GM23338 (cell line): ENCODE data around the gene CYB561D2. TPM values are rescaled to one million over a fixed set of nuclear protein-coding genes. Genes with fewer than 3 reads are reported as not detected.

Experiments used
- ATAC-seq: fragments of 200-7000 bp; cut with Tn5 transposase; 3 replicates; pipeline ENCODE4 v1.9.1; 2020
- DNase-seq: peaks from one replicate; pipeline ENCODE4 v3.0.0-alpha.2; 2015; ENCODE audit warnings: low spot score
- H2AFZ ChIP-seq: fragments of 200-600 bp; sonication (generic); 2 replicates; pipeline ENCODE4 v1.8.0; 2016; ENCODE audit warnings: antibody characterized with exemption, mild to moderate bottlenecking, moderate library complexity
- H3F3A ChIP-seq: fragments of 200-600 bp; sonication (generic); replicated peaks from 2 replicates; pipeline ENCODE4 v1.8.0; 2017; ENCODE audit warnings: antibody characterized with exemption, mixed run types, low read depth
- H3K27ac ChIP-seq: fragments of 200-600 bp; sonication (generic); 2 replicates; pipeline ENCODE4 v1.6.1; 2016; ENCODE audit warnings: low read depth
- H3K27me3 ChIP-seq: fragments of 200-600 bp; sonication (generic); 2 replicates; pipeline ENCODE4 v1.8.0; 2016; ENCODE audit warnings: mild to moderate bottlenecking, mixed run types, moderate library complexity; ENCODE audit not compliant: insufficient read depth
- H3K36me3 ChIP-seq: fragments of 200-600 bp; sonication (generic); 2 replicates; pipeline ENCODE4 v1.8.0; 2016; ENCODE audit warnings: mild to moderate bottlenecking; ENCODE audit not compliant: insufficient read depth
- H3K4me1 ChIP-seq: fragments of 200-600 bp; sonication (generic); 2 replicates; pipeline ENCODE4 v1.8.0; 2016; ENCODE audit warnings: mild to moderate bottlenecking, moderate library complexity; ENCODE audit not compliant: insufficient read depth
- H3K4me2 ChIP-seq: fragments of 200-600 bp; sonication (generic); 2 replicates; pipeline ENCODE4 v1.7.1; 2017; ENCODE audit warnings: mixed run types
- H3K4me3 ChIP-seq: fragments of 200-600 bp; sonication (generic); 2 replicates; pipeline ENCODE4 v1.6.1; 2016; ENCODE audit warnings: mixed run types
- H3K79me2 ChIP-seq: fragments of 200-600 bp; sonication (generic); replicated peaks from 2 replicates; pipeline ENCODE4 v1.8.0; 2017; ENCODE audit warnings: mild to moderate bottlenecking; ENCODE audit not compliant: insufficient read depth
- H3K9me2 ChIP-seq: fragments of 200-600 bp; sonication (generic); 2 replicates; pipeline ENCODE4 v1.8.0; 2017; ENCODE audit not compliant: insufficient read depth
- H4K20me1 ChIP-seq: fragments of 200-600 bp; sonication (generic); replicated peaks from 2 replicates; pipeline ENCODE4 v1.8.0; 2017; ENCODE audit warnings: mild to moderate bottlenecking; ENCODE audit not compliant: insufficient read depth
- H3K27ac Mint-ChIP-seq: 2 replicates; pipeline ENCODE4 v1.8.0; 2020; ENCODE audit warnings: inconsistent platforms, mild to moderate bottlenecking, moderate library complexity, mixed read lengths
- H3K27me3 Mint-ChIP-seq: 3 replicates; pipeline ENCODE4 v1.8.0; 2022; ENCODE audit warnings: low read depth, mild to moderate bottlenecking, moderate library complexity, mixed read lengths, inconsistent platforms; ENCODE audit not compliant: insufficient read depth, poor library complexity
- H3K36me3 Mint-ChIP-seq: 3 replicates; pipeline ENCODE4 v1.8.0; 2021; ENCODE audit warnings: low read depth, mild to moderate bottlenecking, inconsistent platforms, moderate library complexity, mixed read lengths
- H3K4me1 Mint-ChIP-seq: 3 replicates; pipeline ENCODE4 v1.8.0; 2020; ENCODE audit warnings: mild to moderate bottlenecking, inconsistent platforms, mixed read lengths
- H3K4me3 Mint-ChIP-seq: 3 replicates; pipeline ENCODE4 v1.8.0; 2021; ENCODE audit warnings: moderate library complexity, mild to moderate bottlenecking, inconsistent platforms, mixed read lengths
- H3K9me3 Mint-ChIP-seq: 3 replicates; pipeline ENCODE4 v1.8.0; 2020; ENCODE audit warnings: moderate library complexity, mild to moderate bottlenecking, inconsistent platforms, mixed read lengths
- CREB1 ChIP-seq: fragments of 250-450 bp; sonication (Bioruptor Pico); IDR thresholded peaks from 2 replicates; pipeline ENCODE4 v1.5.0; 2020; ENCODE audit warnings: low read depth, mild to moderate bottlenecking, moderate library complexity
- EZH2 ChIP-seq: fragments of 200-600 bp; sonication (generic); IDR thresholded peaks from one replicate; pipeline ENCODE4 v1.8.0; 2017; ENCODE audit warnings: antibody characterized with exemption, mild to moderate bottlenecking, low read depth; ENCODE audit not compliant: unreplicated experiment
- EZH2phosphoT487 ChIP-seq: fragments of 200-600 bp; sonication (generic); IDR thresholded peaks from one replicate; pipeline ENCODE4 v1.8.1; 2018; ENCODE audit warnings: antibody characterized with exemption; ENCODE audit not compliant: unreplicated experiment
- JUNB ChIP-seq: IDR thresholded peaks from one replicate; pipeline ENCODE4 v1.6.1; 2016; ENCODE audit warnings: antibody characterized with exemption; ENCODE audit not compliant: unreplicated experiment
- NANOG ChIP-seq: IDR thresholded peaks from 2 replicates; pipeline ENCODE4 v1.6.1; 2016; ENCODE audit warnings: antibody characterized with exemption, borderline replicate concordance
- POLR2AphosphoS5 ChIP-seq: IDR thresholded peaks from 2 replicates; pipeline ENCODE4 v1.6.1; 2016; ENCODE audit warnings: antibody characterized with exemption, low read depth
- STAT1 ChIP-seq: IDR thresholded peaks from one replicate; pipeline ENCODE4 v1.6.1; 2016; ENCODE audit warnings: antibody characterized with exemption; ENCODE audit not compliant: unreplicated experiment
- ZNF114 ChIP-seq: fragments of 250-450 bp; sonication (Bioruptor Pico); IDR thresholded peaks from 2 replicates; pipeline ENCODE4 v1.5.0; 2020; ENCODE audit warnings: mild to moderate bottlenecking, moderate library complexity
- ZNF331 ChIP-seq: fragments of 250-450 bp; sonication (Bioruptor Pico); IDR thresholded peaks from 2 replicates; pipeline ENCODE4 v1.5.0; 2020; ENCODE audit warnings: low read depth, mild to moderate bottlenecking, moderate library complexity
- polyA plus RNA-seq: library from polyadenylated mRNA; unstranded; fragments of >200 nt; fragmentation: Nextera tagmentation; extraction: Ambion mirVana; gene quantifications from 2 replicates; pipeline ENCODE4 v1.2.1, GENCODE V29; 2016
- total RNA-seq: library from RNA; depleted of rRNA; stranded (reverse); fragments of >200 nt; shearing (Covaris generic); gene quantifications from 2 replicates; pipeline ENCODE4 v1.2.3, GENCODE V29; 2014
- TF ChIP-seq, protein P1 (sequence below): fragments of 250-450 bp; sonication (Bioruptor Pico); IDR thresholded peaks from 2 replicates; pipeline ENCODE4 v1.5.0; 2020; ENCODE audit warnings: mild to moderate bottlenecking, moderate library complexity
- TF ChIP-seq, protein P2 (sequence below), 2 experiments: fragments of 200-600 bp in 1 of 2; sonication (generic) in 1 of 2; conservative IDR thresholded peaks; 2 replicates each; pipeline versions ENCODE4 v1.5.1 to v1.6.1; 2016 to 2017; ENCODE audit warnings: antibody characterized with exemption in 2 of 2, low read depth in 2 of 2, mild to moderate bottlenecking in 2 of 2, moderate library complexity in 1 of 2
- TF ChIP-seq, protein P3 (sequence below): IDR thresholded peaks from 2 replicates; pipeline ENCODE4 v1.6.1; 2016; ENCODE audit warnings: antibody characterized with exemption

CYB561D2 gene
- total and polyA plus RNA-seq, 2 experiments from 2014 or later, result 10.1 to 18.2 TPM

DNA sequence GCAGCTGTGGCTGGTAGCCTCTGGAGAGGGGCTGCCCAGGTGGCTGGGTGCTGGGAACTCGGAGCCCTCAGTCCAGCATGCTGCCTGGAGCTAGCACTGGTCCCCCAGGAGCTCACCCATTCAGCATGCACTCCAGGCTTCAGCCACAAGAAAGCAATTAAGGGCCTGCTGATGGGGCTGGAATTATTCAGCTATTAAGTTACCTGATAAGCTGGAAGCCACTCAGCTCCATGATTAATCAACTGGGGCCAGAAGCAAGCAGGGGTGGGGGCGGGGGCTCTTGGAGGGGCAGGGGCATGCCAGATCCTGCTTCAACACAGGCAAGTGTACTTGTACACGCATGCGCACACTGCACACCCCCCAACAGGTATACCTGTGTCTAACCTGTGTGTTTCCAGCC is 30.7 kb downstream of the CYB561D2 start:
- no peak for ATAC-seq
- peaks cover 11% of the 10 kb centered on the region for H3K4me1 Mint-ChIP-seq
- Histone ChIP-seq H3K79me2 (no peaks in the 10 kb centered on the region), H2AFZ (no peak overlapping the region), H3F3A (no peaks in the 10 kb centered on the region), H3K4me2 (no peak overlapping the region), H4K20me1 (no peaks in the 10 kb centered on the region), H3K27me3 (no peaks in the 10 kb centered on the region), H3K27ac (no peak overlapping the region), H3K4me1 (no peaks in the 10 kb centered on the region), H3K9me2 (no peaks in the 10 kb centered on the region), H3K36me3 (no peaks in the 10 kb centered on the region), H3K4me3 (no peak overlapping the region)
- H3K27me3 Mint-ChIP-seq, result peaks cover 15% of the 10 kb centered on the region
- DNase-seq, result no peak
- H3K9me3 Mint-ChIP-seq, result no peaks in the 10 kb centered on the region; the same call in 2 of the 3 replicates
- no peak for TF ChIP-seq POLR2AphosphoS5
- no peak for TF ChIP-seq CREB1 (CRISPR knock-in tag)
- TF ChIP-seq, protein P1, sequence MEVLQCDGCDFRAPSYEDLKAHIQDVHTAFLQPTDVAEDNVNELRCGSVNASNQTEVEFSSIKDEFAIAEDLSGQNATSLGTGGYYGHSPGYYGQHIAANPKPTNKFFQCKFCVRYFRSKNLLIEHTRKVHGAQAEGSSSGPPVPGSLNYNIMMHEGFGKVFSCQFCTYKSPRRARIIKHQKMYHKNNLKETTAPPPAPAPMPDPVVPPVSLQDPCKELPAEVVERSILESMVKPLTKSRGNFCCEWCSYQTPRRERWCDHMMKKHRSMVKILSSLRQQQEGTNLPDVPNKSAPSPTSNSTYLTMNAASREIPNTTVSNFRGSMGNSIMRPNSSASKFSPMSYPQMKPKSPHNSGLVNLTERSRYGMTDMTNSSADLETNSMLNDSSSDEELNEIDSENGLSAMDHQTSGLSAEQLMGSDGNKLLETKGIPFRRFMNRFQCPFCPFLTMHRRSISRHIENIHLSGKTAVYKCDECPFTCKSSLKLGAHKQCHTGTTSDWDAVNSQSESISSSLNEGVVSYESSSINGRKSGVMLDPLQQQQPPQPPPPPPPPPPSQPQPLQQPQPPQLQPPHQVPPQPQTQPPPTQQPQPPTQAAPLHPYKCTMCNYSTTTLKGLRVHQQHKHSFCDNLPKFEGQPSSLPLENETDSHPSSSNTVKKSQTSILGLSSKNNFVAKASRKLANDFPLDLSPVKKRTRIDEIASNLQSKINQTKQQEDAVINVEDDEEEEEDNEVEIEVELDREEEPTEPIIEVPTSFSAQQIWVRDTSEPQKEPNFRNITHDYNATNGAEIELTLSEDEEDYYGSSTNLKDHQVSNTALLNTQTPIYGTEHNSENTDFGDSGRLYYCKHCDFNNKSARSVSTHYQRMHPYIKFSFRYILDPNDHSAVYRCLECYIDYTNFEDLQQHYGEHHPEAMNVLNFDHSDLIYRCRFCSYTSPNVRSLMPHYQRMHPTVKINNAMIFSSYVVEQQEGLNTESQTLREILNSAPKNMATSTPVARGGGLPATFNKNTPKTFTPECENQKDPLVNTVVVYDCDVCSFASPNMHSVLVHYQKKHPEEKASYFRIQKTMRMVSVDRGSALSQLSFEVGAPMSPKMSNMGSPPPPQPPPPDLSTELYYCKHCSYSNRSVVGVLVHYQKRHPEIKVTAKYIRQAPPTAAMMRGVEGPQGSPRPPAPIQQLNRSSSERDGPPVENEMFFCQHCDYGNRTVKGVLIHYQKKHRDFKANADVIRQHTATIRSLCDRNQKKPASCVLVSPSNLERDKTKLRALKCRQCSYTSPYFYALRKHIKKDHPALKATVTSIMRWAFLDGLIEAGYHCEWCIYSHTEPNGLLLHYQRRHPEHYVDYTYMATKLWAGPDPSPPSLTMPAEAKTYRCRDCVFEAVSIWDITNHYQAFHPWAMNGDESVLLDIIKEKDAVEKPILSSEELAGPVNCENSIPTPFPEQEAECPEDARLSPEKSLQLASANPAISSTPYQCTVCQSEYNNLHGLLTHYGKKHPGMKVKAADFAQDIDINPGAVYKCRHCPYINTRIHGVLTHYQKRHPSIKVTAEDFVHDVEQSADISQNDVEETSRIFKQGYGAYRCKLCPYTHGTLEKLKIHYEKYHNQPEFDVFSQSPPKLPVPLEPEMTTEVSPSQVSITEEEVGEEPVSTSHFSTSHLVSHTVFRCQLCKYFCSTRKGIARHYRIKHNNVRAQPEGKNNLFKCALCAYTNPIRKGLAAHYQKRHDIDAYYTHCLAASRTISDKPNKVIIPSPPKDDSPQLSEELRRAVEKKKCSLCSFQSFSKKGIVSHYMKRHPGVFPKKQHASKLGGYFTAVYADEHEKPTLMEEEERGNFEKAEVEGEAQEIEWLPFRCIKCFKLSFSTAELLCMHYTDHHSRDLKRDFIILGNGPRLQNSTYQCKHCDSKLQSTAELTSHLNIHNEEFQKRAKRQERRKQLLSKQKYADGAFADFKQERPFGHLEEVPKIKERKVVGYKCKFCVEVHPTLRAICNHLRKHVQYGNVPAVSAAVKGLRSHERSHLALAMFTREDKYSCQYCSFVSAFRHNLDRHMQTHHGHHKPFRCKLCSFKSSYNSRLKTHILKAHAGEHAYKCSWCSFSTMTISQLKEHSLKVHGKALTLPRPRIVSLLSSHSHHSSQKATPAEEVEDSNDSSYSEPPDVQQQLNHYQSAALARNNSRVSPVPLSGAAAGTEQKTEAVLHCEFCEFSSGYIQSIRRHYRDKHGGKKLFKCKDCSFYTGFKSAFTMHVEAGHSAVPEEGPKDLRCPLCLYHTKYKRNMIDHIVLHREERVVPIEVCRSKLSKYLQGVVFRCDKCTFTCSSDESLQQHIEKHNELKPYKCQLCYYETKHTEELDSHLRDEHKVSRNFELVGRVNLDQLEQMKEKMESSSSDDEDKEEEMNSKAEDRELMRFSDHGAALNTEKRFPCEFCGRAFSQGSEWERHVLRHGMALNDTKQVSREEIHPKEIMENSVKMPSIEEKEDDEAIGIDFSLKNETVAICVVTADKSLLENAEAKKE (CRISPR knock-in tag), result no peak
- TF ChIP-seq, protein P2, sequence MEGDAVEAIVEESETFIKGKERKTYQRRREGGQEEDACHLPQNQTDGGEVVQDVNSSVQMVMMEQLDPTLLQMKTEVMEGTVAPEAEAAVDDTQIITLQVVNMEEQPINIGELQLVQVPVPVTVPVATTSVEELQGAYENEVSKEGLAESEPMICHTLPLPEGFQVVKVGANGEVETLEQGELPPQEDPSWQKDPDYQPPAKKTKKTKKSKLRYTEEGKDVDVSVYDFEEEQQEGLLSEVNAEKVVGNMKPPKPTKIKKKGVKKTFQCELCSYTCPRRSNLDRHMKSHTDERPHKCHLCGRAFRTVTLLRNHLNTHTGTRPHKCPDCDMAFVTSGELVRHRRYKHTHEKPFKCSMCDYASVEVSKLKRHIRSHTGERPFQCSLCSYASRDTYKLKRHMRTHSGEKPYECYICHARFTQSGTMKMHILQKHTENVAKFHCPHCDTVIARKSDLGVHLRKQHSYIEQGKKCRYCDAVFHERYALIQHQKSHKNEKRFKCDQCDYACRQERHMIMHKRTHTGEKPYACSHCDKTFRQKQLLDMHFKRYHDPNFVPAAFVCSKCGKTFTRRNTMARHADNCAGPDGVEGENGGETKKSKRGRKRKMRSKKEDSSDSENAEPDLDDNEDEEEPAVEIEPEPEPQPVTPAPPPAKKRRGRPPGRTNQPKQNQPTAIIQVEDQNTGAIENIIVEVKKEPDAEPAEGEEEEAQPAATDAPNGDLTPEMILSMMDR (conservative IDR thresholded peaks at IDR 0.05; ENCODE audit: low read depth in 2 of 2), result no peak
- TF ChIP-seq STAT1, result no peak
- no peak for TF ChIP-seq ZNF114
- no peak for TF ChIP-seq JUNB
- no peak for TF ChIP-seq ZNF331 (CRISPR knock-in tag)
- no peak for TF ChIP-seq NANOG
- TF ChIP-seq, protein P3, sequence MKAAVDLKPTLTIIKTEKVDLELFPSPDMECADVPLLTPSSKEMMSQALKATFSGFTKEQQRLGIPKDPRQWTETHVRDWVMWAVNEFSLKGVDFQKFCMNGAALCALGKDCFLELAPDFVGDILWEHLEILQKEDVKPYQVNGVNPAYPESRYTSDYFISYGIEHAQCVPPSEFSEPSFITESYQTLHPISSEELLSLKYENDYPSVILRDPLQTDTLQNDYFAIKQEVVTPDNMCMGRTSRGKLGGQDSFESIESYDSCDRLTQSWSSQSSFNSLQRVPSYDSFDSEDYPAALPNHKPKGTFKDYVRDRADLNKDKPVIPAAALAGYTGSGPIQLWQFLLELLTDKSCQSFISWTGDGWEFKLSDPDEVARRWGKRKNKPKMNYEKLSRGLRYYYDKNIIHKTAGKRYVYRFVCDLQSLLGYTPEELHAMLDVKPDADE, result no peak
- TF ChIP-seq EZH2phosphoT487, result no peak
- TF ChIP-seq EZH2, result no peak
- no peak overlapping the region for H3K27ac Mint-ChIP-seq
- H3K36me3 Mint-ChIP-seq, result no peaks in the 10 kb centered on the region; the same call in 2 of the 3 replicates
- H3K4me3 Mint-ChIP-seq, result no peak overlapping the region
